ENCODE measurements around the gene PACSIN1.

Gene PACSIN1

GRCh38 chr6:34528996-34529664, 63.3 kb downstream of the PACSIN1 start:
- Histone ChIP-seq H3K36me3 (no peaks in the 10 kb centered on the region), H3K27me3 (no peaks in the 10 kb centered on the region), H3K4me3 (ENCODE audit: low read depth, low read length) (no peak overlapping the region), H3K9me3 (no peaks in the 10 kb centered on the region), H3K4me1 (peaks cover 5% of the 10 kb centered on the region)
- DNase-seq = no peak
- no peak for TF ChIP-seq CTCF (IDR thresholded peaks at IDR 0.05; ENCODE audit: low read depth, low read length)

GRCh38 chr6:34529665-34530327, 63.9 kb downstream of the PACSIN1 start:
- DNase-seq = no peak
- no peaks in the 10 kb centered on the region for H3K27me3 ChIP-seq
- peaks cover 5% of the 10 kb centered on the region for H3K4me1 ChIP-seq
- no peaks in the 10 kb centered on the region for H3K9me3 ChIP-seq
- no peak overlapping the region for H3K4me3 ChIP-seq (ENCODE audit: low read depth, low read length)
- no peaks in the 10 kb centered on the region for H3K36me3 ChIP-seq
- TF ChIP-seq CTCF (IDR thresholded peaks at IDR 0.05; ENCODE audit: low read depth, low read length) = no peak

- no peak overlapping the region for H3K4me3 ChIP-seq (ENCODE audit: low read depth, low read length)
- DNase-seq = no peak
Observed at GRCh38 chr6:34530753-34531365, 65.0 kb downstream of the PACSIN1 start.

GRCh38 chr6:34531580-34532201, 65.8 kb downstream of the PACSIN1 start:
- Histone ChIP-seq H3K9me3 (no peaks in the 10 kb centered on the region), H3K4me3 (ENCODE audit: low read depth, low read length) (no peak overlapping the region), H3K4me1 (peaks cover 1% of the 10 kb centered on the region), H3K27me3 (no peaks in the 10 kb centered on the region), H3K36me3 (no peaks in the 10 kb centered on the region)
- peak; percentile 57 for DNase-seq
- TF ChIP-seq CTCF (IDR thresholded peaks at IDR 0.05; ENCODE audit: low read depth, low read length) = no peak

More at GRCh38 chr6:34530753-34531365, 65.0 kb downstream of the PACSIN1 start:
- no peak for TF ChIP-seq CTCF (IDR thresholded peaks at IDR 0.05; ENCODE audit: low read depth, low read length)
- H3K36me3 ChIP-seq = no peaks in the 10 kb centered on the region
- H3K9me3 ChIP-seq = no peaks in the 10 kb centered on the region
- no peaks in the 10 kb centered on the region for H3K27me3 ChIP-seq
- peaks cover 5% of the 10 kb centered on the region for H3K4me1 ChIP-seq

- H3K4me3 ChIP-seq (ENCODE audit: low read depth, low read length) = no peak overlapping the region
- TF ChIP-seq CTCF (IDR thresholded peaks at IDR 0.05; ENCODE audit: low read depth, low read length) = no peak
- no peaks in the 10 kb centered on the region for H3K36me3 ChIP-seq
- no peaks in the 10 kb centered on the region for H3K27me3 ChIP-seq
- H3K9me3 ChIP-seq = no peaks in the 10 kb centered on the region
- DNase-seq = no peak
- no peaks in the 10 kb centered on the region for H3K4me1 ChIP-seq
Observed at GRCh38 chr6:34532230-34532629, 66.4 kb downstream of the PACSIN1 start.
